Activated CD4-positive, CD25-positive, alpha-beta regulatory T cell treated with anti-CD3 and anti-CD28 coated beads, Interleukin-2, amount 50 U/mL, for 16 hours (primary cell): Measurements from ENCODE around the gene SPANXN2.
"Not testable (repeated sequence)": the region's sequence is repeated elsewhere in the genome, so short reads cannot be mapped to it uniquely, and the experiment has no call there.

Experiments used
- DNase-seq: peaks from one replicate; pipeline ENCODE4 v3.0.0-alpha.2; 2020; ENCODE audit warnings: low read depth, low spot score

Gene SPANXN2, protein sequence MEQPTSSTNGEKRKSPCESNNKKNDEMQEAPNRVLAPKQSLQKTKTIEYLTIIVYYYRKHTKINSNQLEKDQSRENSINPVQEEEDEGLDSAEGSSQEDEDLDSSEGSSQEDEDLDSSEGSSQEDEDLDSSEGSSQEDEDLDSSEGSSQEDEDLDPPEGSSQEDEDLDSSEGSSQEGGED

DNA sequence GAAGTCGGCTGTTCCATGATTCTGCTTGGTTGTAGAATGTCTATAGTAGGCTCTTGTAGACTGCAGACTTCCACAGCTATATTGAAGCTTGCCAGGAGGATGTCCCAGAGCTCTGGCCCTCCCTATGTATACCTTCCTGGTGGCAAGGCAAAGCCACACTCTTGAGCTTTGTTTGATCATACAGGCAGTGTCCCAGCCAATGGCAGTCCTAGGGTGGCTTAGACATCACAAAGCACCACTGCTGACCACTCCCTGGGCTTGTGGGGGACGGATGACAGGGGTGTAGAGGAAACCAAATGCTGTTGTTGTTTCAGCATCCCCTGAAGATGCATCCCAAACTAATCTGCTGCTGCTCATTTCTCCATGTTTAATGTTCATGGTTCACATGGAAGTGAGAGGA, at the start of gene SPANXN2:
SPANXN2 (minus strand) TSS at position 101 of the 400 bp plus-strand sequence; CDS start at position 17, 84 bp downstream.
- not testable (repeated sequence) for DNase-seq

DNA sequence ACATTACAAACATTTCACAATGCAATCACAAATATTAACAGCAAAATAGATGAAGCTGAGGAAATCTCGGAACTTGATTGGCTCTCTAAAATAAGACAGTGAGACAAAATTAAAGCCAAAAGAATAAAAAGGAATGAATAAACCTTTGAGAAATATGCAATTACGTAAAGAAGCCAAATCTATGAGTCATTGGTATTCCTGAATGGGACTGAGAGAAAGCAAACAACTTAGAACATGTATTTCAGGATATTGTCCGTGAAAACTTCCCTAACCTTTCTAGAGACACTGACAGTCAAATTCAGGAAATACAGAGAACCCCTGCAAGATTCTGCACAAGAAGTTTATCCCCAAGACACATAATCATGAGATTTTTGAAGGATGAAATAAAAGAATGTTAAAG, 48.4 kb upstream of the SPANXN2 start:
- no peak for DNase-seq

DNA sequence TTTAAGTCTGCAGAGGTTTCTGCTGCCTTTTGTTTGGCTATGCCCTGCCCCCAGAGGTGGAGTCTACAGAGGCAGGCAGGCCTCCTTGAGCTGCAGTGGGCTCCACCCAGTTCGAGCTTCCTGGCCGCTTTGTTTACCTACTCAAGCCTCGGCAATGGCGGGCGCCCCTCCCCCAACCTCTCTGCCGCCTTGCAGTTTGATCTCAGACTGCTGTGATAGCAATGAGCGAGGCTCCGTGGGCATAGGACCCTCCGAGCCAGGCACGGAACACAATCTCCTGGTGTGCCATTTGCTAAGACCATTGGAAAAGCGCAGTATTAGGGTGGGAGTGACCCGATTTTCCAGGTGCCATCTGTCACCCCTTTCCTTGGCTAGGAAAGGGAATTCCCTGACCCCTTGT, 47.2 kb upstream of the SPANXN2 start:
- not testable (repeated sequence) for DNase-seq

DNA sequence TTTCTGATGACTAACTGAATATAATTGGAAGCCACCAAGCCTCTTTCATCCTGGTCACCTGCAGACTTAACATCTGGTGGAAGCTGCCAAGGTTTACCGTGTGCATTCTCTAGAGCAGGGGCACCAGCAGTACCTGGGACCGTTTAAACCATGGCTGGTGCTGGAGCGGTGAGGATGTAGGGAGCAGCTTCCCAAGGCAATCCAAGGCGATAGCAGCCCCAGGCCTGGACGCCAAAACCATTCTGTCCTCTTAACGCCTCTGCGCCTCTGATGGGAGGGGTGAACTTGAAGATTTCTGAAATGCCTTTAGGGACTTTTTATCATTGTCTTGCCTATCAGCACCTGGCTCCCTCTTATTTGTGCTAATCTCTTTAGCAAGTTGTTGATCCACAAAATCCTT, 37.3 kb upstream of the SPANXN2 start:
- no peak for DNase-seq

DNA sequence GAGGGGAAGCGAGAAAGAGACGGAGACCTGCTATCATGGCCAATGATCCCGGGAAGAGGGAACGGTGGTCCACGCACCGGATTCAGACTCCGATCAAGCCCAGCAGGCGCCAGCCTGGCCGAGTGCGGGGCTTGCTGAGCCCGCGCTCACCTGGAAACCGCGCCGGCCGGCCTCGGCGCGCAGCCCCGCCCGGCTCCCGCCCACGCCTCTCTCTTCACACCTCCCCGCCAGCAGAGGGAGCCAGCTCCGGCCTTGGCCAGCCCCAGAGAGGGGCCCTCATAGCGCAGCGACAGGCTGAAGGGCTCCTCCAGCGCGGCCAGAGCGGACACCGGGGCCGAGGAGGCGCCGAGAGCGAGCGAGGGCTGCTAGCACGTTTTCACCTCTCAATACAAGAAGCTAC, 36.8 kb upstream of the SPANXN2 start:
- DNase-seq = no peak

DNA sequence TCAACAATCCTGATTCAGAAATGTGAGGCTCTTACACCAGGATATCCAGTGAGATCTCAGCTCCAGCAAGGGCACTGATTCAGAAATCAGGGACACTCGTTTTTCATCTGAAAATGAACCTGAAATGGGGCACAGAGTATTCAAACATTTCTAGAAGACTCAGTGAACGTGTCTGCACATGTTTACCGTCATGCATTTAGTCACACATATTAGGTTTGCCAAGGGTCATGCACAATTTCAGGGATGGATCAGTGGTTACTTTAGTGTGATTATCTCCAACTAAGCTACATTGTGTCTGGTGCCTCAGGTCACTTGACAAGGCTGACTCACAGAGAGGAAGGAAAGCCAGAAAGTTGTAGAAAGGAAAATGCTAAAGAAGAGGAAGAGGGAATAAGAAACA, 33.6 kb upstream of the SPANXN2 start:
- DNase-seq = no peak

DNA sequence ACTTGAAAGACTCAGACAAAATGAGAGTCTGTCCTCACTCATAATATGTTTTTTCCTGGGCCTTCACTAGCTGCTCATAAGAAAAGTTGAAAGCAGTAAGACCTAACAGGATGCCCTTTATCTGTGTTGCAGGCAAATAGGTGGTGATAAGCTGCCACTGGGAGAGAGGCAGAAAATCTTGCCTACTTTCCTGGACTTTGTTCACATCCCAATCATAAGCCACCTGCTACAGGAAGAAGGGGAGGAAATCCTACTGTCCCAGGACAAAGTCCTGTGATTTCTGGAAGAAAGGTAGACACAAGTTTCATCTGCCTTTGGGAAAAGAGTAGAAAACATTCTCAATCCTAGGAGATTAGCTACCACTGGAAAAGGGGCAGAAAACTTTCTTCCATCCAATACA, 13.3 kb upstream of the SPANXN2 start:
- no peak for DNase-seq

DNA sequence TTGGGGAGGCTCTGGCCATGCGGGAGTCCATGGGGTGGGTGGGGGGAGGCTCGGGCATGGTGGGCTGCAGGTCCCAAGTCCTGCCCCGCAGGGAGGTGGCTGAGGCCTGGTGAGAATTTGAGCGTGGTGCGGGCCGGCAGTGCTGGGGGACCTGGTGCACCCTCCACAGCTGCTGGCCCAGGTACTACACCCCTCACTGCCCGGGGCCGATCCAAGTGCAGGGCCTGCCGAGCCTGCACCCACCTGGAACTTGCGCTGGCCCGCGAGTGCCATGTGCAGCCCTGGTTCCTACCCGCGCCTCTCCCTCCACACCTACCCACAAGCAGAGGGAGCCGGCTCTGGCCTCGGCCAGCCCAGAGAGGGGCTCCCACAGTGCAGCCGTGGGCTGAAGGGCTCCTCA, 5.7 kb upstream of the SPANXN2 start:
- no peak for DNase-seq

DNA sequence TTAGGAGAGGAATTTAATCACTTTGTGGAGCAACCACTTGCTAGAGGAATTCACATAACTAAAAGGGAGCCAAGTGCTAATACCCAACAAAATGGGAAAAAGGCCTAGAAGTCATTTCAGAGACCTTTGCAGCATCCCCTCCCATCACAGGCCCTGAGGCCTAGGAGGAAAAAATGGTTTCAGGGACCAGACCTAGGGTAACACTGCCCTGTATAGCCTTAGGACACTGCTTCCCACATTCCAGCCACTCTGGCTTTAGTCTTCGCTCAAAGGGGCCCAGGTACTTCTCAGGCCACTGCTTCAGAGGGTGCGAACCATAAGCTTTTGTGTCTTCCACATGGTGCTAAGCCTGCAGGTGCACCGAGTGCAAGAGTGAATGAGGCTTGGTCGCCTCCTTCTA, 19.1 kb downstream of the SPANXN2 start:
- no peak for DNase-seq

DNA sequence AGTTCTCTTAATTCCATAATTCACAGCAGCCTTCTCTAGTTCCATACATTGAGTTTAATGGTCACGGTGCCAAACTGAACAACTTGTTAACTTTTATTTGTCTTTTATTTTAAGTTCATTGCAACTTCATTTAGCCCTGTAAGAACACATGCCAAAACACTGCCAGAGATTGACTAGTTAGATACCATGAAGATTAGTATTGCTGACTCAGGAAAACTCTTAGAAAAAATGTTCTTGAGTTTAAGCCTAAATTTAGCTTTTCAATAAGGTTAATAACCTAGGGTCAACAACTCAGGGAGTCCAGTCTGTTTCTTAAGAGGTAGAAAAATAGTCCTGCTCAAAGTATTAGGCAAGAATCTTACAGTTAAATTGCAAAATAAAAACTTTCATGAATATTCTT, 25.7 kb downstream of the SPANXN2 start:
- DNase-seq = no peak

DNA sequence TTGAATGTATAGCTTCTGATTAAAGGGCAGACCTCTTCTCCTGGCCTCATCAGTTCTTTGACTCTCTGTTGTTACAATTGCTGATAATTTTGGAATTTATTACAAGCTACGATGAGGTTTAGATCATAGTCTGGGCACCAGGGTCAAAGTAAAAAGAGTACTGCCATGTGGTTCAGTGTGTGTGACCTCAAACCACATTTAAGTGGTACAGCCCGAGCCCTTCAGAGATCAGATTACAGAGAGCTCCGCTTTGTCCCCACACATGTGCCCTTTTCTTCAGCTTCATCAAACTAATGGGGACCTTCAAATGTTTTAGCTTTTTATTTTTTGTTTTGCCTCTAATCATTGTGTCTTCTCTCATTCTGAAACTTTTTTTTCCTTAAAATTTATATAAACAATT, 37.1 kb downstream of the SPANXN2 start:
- no peak for DNase-seq

DNA sequence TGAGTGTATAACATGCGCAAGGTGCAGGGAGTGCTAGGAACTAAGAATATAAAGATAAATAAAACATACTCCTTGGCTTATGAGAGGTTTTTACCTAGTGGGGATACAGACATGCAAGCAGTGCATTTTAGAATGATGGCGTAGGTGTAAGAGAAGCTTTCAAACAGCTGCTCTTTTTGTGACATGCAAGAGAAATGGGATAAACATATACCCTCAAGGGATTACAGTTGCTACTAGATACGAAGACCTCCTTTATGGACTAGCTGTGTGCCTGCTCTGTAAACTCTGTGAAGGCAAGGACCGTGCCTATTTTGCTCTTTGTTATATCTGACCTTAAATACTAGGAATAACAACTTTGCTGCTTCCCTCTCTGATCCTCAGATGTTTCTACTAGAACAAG, 45.6 kb downstream of the SPANXN2 start:
- DNase-seq = no peak

DNA sequence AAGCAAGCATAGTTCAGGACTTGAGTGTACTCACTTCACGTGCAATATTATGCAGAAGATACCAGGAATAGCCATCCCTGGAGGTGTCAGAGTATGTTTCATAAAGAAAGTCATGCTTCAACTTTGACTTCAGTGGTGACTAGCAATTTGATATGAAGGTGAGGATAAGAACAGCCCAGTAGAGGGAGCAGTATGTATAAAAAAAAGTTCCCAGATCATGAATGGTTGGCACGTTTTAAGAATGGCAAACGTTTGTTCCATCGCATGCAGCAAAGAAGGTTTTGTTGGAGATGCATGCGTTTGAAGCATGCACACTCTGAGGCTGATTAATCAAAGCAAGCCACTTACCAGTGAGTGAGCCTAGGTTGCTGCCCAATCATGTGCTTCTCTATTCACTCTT, 51.2 kb downstream of the SPANXN2 start:
- no peak for DNase-seq

DNA sequence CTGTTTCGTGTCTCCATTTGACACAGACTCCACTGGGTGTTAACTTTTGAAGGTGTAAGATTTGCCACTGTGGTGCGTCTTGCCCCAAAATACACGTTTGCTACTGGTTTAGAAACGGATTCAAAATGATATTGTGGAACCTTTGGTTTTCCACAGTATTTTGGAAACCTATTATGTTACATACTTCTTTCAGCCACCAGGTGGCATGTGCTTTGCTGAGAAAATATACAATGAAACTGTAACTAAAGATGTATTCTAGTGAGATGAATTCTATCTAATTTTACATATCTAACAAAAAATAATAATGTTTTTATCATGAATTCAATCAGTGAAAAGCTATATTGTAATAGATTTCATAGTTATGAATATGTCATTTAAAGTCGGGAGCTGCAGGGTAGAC, 56.2 kb downstream of the SPANXN2 start:
- no peak for DNase-seq

DNA sequence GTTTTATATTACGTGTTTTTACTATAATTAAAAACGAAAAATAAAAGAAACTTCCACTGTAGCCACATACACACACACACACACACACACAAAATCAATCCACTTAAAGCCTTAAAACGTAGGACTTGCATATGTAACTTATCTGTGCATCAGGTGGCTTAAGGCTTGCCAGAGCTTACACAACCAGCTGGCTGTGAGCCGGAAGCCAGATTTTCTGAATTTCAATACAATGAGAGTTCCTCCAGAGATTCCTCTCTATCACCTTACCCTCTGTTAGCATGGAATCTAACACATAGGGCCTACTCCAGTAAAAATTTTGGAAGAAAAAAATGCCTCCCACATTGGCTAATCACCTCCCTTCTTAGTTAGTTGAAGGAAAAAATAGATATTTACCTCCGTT, 56.8 kb downstream of the SPANXN2 start:
- DNase-seq = no peak
